Cerebellar nuclear complex (tissue), 1 donor: ENCODE results near the gene MLEC.
"Not testable (repeated sequence)": the region's sequence is repeated elsewhere in the genome, so short reads cannot be mapped to it uniquely, and the experiment has no call there.

Experiments used
- DNase-seq, 2 experiments: peaks; one replicate each; lab custom pipeline; 2025; lab: John Stamatoyannopoulos, UW

Gene MLEC

GRCh38 chr12:120663741-120664140 lies 23.2 kb upstream of the MLEC start:
- DNase-seq, result no peak

DNA sequence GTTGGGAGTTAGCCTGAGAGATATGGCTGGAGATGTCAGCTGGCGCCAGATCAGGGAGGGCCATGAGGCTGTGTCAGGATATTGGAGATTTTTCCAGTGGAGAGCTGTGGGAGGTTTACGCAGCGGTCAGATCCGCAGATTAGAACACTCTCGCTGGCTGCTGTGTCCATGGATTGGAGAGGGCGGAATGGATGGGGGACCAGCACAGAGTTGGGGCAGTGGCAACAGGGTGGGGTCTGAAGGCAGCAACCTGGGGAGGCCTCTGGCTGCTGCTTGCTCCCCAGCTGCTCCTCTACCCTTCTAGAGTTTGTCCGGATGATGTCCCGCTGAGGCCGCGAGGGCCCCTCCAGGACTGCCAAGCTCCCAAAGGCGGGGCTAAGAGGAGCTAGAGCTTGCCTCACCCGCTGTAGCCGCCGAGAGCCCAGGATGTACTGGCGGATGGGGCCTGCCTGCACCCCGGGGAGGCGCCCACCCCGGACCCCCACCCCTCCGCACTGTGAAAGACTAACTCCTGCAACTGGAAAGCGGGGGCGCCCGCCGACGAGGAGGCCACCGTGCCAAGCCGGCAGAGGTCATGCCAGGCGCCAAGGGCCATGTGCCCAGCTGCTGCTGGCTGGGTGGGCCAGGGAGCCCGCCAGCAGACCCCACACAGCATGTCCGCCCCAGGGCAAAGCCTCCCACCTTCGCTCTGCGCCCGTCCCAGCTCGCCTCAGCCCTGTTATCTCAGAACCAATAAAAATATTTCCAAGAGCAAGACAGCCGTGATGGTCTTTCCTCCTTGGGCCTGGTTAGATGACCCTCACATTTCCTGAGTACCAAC lies 20.2 kb upstream of the MLEC start:
- DNase-seq, result no peak

DNA sequence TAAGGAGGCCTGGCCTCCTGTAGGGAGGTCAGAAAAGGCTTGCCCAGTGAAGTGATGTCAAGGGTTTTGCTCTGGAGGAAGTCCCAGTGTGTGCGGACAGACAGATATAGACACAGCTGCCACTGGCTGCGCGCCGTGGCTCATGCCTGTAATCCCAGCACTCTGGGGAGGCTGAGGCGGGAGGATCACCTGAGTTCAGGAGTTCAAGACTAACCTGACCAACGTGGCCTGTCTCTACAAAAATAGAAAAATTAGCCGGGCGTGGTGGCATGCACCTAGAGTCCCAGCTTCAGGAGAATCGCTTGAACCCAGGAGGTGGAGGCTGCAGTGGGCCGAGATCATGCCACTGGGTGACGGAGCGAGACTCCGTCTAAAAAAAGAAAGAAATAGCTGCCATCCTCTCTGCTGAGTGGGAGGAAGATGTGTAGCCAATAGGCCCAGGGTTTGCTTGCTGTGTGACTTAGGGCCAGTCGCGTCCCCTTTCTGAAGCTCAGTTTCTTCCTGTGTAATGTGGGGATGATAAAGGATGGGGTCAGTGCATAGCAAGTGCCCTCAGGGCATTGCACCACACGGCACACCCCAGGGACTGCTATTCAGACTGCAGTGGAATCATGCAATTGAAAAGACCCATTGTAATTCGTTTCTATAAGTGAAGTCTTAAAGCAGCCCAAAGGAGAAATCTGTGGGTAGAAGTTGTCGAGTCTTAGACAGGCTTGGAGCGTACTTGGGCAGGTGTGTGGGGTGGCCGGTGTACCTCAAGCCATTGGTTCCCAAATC lies 18.7 kb upstream of the MLEC start:
- no peak for DNase-seq

DNA sequence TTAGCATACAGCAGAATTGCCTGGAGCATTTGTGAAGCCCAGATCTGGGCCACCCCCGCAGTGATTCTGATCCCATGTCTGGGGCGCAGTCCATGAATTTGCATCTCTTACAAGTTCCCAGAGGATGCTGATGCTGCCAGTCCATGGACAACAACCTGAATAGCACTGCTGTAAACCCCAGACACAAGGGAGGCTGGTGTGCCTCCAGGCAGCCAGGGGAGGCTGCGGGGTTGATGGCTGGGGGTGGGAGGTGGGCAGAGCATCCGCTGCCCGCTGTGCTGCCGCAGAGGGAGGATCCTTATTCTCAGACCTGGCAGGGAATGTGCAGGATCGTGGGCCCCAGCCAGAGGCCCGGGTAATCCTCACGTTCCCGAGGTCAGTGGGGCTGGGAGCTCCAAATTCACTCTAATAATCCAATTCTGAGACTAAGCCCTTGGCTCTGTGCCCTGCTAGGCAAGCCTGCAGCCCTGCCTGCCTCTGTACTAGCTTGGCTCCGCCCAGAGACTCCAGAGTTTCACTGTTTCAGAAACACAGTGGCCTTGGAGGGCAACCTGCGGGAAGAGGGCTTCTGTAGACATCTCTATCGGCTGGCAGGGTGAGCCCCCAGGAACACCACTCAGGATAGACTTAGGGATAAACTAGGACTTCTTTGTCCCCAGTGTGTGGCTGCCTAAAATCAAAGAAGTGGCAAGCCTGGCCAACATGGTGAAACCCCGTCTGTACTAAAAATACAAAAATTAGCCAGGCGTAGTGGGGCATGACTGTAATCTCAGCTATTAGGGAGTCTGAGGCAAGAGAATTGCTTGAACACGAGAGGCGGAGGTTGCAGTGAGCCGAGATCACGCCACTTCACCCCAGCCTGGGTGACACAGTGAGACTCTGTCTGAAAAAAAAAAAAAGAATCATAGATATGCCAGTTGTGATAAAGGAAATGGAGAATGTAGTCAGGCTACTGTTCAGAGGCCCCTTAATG lies 17.8 kb upstream of the MLEC start:
- DNase-seq, result no peak

DNA sequence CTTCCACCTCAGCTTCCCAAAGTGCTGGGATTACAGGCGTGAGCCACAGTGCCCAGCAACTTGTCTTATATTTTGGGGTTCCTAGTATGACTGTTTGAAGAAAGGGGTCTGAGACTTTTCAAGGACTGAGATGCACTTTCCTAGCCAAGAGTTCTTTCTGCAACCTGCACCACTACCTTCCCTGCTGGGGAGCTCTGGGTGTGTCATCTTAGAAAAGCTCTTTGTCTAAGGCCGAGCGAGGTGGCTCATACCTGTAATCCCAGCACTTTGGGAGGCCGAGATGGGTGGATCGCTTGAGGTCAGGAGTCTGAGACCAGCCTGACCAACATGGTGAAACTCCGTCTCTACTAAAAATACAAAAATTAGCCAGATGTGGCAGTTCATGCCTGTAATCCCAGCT lies 16.7 kb upstream of the MLEC start:
- DNase-seq, result not testable (repeated sequence)

GRCh38 chr12:120670667-120671066 lies 16.3 kb upstream of the MLEC start:
- no peak for DNase-seq

GRCh38 chr12:120674097-120674636 lies 12.8 kb upstream of the MLEC start:
- DNase-seq, result no peak

DNA sequence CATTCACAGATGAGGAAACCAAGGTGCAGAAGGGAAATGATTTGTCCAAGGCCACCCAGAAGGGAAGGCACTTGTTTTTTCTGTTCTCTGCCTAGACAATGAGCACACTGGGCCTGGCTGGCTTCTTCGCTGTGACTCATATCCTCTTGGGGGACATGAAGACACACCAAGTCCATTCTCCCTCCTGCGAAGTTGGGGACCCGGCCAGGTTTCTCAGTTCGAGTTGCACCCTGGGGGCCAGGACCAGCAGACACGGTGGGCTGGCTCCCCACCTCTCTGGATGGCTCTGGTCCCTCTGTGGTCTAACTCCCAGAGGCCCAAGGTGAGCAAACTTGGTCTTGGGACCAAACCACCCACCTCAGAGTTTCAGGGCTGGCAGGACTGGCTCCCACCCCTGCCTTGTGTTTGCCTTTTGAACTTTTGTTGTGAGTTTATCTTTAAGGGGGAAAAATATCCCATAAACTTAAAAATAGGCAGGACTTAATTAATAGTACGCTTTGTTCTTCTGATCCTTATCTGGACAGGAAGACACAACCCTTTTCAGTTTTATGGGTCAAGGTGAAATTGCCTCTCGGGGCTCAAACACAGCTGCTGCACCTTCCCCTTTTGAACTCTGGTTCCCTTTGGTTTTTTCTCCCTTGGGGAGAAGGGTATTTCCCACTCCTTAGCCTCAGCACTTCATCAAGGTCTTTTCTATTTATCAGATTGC lies 9.0 kb upstream of the MLEC start:
- DNase-seq, result no peak

DNA sequence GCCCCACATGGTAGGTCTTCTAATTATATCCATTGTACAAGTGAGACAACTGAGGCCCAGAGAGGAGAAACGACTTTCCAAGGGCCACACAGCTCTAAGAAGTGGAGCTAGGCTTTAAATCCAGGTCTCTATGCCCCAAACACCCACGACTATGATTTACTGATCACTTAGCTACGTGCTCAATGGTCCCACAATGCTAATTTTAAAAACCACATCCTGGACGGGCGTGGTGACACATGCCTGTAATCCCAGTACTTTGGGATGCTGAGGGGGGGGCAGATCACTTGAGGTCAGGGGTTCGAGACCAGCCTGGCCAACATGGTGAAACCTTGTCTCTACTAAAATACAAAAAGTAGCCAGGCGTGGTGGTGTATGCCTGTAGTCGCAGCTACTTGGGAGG lies 8.4 kb upstream of the MLEC start:
- no peak for DNase-seq

DNA sequence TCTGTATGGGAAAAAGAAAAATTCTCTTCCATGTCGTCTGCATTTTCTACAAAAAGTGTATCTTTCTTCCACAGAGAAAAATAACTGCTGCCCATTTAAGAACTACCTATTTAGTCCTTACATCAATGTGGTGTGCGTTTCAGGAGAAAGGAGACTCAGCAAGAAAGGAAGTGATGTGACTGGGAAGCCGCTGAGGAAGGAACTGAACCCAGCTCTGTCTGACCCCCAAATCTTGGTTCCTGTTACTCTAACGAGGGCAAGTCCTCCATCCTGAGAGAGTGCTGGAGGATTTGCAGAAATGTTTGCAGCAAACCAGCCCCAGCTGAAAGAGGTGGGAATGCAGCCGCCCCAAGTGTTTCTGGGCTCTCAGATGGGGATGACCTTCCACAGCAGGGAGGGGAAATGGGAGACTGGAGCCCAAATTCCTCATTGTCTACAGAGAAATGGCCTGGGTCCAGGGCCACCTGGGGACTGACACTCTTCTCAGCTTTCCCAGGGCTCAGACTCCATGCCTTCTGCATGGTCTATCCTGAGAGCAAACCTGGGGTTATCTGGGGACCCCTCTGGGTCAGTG lies 6.7 kb upstream of the MLEC start:
- DNase-seq, result no peak

- DNase-seq, result no peak
These were observed 2.4 kb upstream of the MLEC start for GRCh38 chr12:120684523-120684932.

GRCh38 chr12:120685522-120685921 lies 1.4 kb upstream of the MLEC start:
- DNase-seq, result no peak

DNA sequence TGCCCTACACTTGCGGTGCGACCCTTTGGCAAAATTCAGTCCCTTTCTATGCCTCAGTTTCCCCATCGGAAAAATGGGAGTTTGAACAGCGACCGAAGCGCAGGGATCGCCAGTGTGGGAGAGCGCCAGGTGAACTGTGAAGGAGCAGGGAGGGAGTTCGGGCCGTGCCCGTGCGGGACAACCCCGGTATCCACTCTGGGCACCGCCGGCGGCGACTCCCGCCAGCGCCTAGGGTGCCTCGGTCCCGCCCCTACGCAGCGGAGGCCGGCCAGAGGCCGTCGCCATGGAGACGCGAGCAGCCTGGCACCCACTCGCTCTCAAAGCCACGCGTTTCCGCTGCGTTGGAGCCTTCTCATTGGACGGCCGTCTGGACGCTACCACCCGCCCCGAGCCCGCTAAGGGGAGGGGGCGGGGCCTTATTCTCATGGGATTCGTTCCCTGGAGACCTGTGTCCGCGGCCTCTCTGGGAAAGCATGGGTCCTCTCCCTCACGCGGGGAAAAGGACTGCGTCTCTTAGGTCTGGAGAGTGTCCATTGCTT lies 729 bp upstream of the MLEC start:
- DNase-seq, result peak in 1 of 2 experiments; percentile 89

DNA sequence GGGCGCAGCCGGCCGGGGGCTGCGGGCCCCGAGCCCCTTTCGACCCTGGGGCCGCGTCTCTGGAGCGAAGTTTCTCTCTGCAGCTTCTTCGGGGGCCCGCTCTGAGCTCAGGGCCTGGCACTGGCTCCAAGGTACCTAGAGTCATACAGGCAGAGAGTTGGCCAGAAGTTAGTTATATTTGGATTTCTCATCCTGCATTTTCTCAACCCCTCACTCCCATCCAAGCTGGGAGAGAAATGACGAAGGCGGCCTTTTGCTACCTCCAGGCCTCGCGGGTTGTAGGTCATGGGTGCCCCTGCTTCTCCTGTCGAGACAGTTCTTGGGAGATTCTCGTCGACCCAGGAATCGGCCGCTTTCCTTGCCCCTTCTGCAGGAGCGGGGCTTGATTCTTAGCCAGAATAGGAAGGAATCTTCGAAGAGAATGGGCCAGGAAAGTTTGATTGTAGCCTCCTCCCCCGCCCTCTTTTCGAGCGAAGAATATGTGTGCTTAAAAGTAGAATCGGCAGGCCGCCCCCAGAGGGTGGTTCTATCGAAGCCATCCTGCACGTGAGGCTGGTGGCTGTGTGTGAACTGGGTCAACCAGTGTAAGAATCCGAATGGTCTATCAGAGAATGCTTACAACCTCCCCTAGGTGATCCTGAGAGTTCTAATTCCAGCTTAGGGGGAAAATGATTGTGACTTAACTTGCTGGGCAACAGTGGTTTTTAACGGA lies 785 bp downstream of the MLEC start:
- DNase-seq, result no peak

- DNase-seq, result no peak
These were observed 1.6 kb downstream of the MLEC start for GRCh38 chr12:120688527-120689071.

DNA sequence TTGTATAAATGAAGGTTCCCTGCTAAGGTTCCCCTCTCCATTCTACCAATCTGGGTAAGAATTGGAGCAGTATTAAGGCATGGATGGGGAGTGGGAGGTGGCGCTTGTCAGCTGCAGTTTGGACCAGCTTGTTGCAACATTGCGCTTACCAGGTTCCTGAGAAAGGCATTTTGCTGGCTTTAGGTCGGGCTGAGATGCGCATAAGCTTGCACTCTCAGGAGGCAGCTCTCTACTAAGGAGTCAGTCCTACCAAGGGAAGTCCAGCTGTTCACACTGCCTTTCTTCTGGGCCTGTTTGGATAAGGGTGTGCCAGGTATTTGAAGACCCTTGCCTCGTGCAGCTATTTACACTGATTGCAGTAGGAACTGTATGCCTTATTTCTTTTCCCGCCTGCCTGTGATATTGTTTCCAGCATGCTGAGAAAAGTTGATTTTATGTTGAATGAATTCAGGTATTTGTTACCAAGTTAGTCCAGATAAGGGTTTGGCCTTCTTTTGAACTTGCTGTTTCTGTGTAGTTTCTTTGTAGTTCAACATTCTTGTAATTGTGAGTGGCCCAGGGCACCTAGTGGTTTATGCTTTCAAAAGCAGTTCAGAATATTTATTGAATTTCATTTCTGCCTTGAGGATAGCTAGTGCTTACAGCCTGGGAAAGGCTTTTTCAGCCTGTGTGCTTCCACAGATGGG lies 2.6 kb downstream of the MLEC start:
- no peak for DNase-seq

DNA sequence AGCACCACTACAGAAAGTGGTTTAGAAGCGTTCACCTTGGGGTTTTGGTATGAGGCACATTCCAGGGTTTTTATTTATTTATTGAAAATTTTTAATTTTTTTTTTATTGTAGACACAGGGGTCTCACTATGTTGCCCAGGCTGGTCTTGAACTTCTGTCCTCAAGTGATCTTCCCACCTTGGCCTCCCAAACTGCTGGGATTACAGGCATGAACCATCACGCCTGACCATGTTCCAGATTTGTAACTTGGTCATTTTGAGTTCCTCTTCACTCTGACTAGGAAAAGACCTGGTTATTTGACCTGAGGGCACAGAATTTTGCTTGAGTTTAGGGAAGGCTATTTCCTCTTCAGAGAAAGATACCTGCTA lies 3.1 kb downstream of the MLEC start:
- no peak for DNase-seq

DNA sequence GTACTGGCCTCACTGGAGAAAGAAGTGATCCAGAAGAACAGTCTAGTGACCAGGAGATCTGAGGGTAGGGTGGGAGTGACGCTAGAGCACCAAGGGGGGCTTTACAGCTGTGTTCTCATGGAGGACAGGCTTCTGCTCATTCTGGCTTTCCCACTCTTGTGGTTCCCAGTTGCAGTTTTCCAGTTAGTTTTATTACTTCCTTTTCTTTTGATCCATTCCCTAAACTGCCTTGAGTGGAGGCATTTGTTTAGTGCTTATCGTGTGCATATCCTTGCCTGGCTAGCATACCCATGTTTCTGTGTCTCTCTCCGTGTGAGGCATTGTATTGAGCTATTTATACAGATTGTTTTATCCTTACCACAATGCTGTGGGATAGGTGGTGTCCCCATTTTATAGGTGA lies 4.0 kb downstream of the MLEC start:
- no peak for DNase-seq

- no peak for DNase-seq
These were observed 5.6 kb downstream of the MLEC start for GRCh38 chr12:120692524-120693033.
